Measurements from ENCODE around the gene TRIM2. TPM values are rescaled to one million over a fixed set of nuclear protein-coding genes. Genes with fewer than 3 reads are reported as not detected.

TRIM2 gene
- total and polyA plus RNA-seq, 3 donors from 2014 or later, result 6.1 to 12.8 (median 10.7) TPM

DNA sequence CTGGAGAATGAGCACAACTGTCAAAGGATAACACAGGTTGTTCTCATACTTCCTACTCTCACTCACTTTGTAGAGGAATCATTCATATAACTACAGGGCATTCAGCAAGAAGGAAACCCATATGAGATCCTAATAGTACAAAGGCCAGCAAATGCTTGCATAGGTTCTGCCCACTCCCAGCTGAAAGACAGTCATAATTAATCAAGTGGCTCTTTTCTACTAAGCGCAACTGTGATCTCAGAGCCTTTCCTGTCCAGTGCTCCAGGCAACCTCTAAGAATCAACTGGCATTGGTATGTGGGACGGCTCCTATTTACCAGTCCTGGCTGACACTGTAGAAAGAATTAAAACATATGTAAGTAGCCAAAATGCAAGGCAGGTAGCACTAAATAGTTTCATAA lies 121.3 kb downstream of the TRIM2 start:
- intact Hi-C loops (cut with DNase I; ENCODE audit: low total_unique reads), result loop anchor here (10.0 kb wide), 1 partner anchor 181 kb away; no protein-coding TSS in a partner anchor
- no peaks in the 10 kb centered on the region for H3K27me3 ChIP-seq
- no peak overlapping the region for H3K27ac ChIP-seq
- H3K4me3 ChIP-seq, result no peak overlapping the region
- no peaks in the 10 kb centered on the region for H3K36me3 ChIP-seq (ENCODE audit: low read depth, missing control alignments)
- no peak for TF ChIP-seq POLR2A (IDR thresholded peaks at IDR 0.05)
- TF ChIP-seq, protein P1, sequence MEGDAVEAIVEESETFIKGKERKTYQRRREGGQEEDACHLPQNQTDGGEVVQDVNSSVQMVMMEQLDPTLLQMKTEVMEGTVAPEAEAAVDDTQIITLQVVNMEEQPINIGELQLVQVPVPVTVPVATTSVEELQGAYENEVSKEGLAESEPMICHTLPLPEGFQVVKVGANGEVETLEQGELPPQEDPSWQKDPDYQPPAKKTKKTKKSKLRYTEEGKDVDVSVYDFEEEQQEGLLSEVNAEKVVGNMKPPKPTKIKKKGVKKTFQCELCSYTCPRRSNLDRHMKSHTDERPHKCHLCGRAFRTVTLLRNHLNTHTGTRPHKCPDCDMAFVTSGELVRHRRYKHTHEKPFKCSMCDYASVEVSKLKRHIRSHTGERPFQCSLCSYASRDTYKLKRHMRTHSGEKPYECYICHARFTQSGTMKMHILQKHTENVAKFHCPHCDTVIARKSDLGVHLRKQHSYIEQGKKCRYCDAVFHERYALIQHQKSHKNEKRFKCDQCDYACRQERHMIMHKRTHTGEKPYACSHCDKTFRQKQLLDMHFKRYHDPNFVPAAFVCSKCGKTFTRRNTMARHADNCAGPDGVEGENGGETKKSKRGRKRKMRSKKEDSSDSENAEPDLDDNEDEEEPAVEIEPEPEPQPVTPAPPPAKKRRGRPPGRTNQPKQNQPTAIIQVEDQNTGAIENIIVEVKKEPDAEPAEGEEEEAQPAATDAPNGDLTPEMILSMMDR (IDR thresholded peaks at IDR 0.05), result no peak
- no peaks in the 10 kb centered on the region for H3K9me3 ChIP-seq
- DNase-seq, result no peak
- WGBS, 2 donors, result 80 to 95% methylated on average over 2 of the region's 2 CpGs
- no peaks in the 10 kb centered on the region for H3K4me1 ChIP-seq

DNA sequence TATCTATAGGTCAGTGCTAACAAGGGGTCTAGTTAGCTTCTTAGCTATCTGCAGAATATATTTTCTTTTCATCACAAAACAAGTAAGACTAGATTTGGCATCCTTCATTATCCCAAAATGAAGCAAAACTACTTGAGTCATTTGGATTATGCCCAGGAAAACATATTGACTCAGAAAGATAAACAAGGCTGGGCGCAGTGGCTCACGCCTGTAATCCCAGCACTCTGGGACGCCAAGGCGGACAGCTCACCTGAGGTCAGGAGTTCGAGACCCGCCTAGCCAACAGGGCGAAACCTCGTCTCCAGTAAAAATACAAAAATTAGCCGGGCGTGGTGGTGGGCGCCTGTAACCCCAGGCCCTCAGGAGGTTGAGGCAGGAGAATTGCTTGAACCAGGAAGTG lies 122.3 kb downstream of the TRIM2 start:
- Histone ChIP-seq H3K27me3 (no peaks in the 10 kb centered on the region), H3K9me3 (no peaks in the 10 kb centered on the region), H3K4me3 (no peak overlapping the region), H3K27ac (no peak overlapping the region), H3K4me1 (no peaks in the 10 kb centered on the region), H3K36me3 (ENCODE audit: low read depth, missing control alignments) (no peaks in the 10 kb centered on the region)
- 94 to 96% methylated on average over 11 of the region's 11 CpGs for WGBS, 2 donors
- intact Hi-C loops (cut with DNase I; ENCODE audit: low total_unique reads), result loop anchor here (10.0 kb wide), 1 partner anchor 182 kb away; no protein-coding TSS in a partner anchor
- TF ChIP-seq POLR2A (IDR thresholded peaks at IDR 0.05), result no peak
- TF ChIP-seq, protein P1 (IDR thresholded peaks at IDR 0.05), result no peak
- no peak for DNase-seq

DNA sequence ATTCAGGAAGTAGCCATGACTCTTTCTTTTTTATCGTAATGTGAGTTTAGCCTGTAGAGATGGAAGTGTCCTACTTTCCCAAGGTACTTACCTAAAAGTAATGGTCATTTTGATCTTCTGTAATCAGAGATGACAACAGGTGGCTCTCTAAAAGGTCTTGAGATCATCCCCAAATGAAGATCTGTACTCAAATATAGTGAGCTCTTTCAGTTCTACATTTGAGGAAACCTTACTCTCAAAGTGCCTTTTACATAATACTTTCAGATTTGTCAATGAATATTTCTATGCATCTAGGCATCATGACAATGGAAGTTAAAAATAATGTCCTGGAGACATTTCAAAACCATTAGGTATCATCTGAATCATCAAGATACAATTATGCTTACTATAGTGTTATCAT lies 123.0 kb downstream of the TRIM2 start:
- Histone ChIP-seq H3K4me1 (no peaks in the 10 kb centered on the region), H3K27ac (no peak overlapping the region), H3K36me3 (ENCODE audit: low read depth, missing control alignments) (no peaks in the 10 kb centered on the region), H3K27me3 (no peaks in the 10 kb centered on the region), H3K4me3 (no peak overlapping the region), H3K9me3 (no peaks in the 10 kb centered on the region)
- DNase-seq, result no peak
- intact Hi-C loops (cut with DNase I; ENCODE audit: low total_unique reads), result loop anchor here (10.0 kb wide), 1 partner anchor 182 kb away; no protein-coding TSS in a partner anchor
- WGBS, 2 donors, result 81 to 89% methylated on average over 1 of the region's 1 CpG
- TF ChIP-seq, protein P1 (IDR thresholded peaks at IDR 0.05), result no peak
- no peak for TF ChIP-seq POLR2A (IDR thresholded peaks at IDR 0.05)

DNA sequence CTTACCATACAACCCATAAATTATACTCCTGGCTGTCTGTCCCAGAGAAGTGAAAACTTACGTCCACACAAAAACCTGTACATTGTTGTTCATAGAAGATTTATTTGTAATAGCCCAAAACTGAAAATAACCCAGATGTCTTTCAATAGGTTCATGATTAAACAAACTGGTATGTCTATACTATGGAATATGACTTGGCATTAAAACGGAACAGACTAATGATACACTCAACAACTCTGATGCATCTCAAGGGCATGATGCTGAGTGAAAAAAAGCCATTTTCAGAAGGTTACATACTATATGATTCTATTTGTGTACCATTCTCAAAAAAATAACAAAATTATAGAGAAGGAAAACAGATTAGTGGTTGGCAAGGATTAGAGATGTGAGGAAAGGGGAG lies 128.7 kb downstream of the TRIM2 start:
- H3K36me3 ChIP-seq (ENCODE audit: low read depth, missing control alignments), result no peaks in the 10 kb centered on the region
- H3K4me1 ChIP-seq, result no peaks in the 10 kb centered on the region
- H3K4me3 ChIP-seq, result no peak overlapping the region
- no peak overlapping the region for H3K27ac ChIP-seq
- WGBS, 2 donors, result 90 to 93% methylated on average over 2 of the region's 2 CpGs
- TF ChIP-seq POLR2A (IDR thresholded peaks at IDR 0.05), result no peak
- TF ChIP-seq, protein P1 (IDR thresholded peaks at IDR 0.05), result no peak
- no peaks in the 10 kb centered on the region for H3K27me3 ChIP-seq
- intact Hi-C loops (cut with DNase I; ENCODE audit: low total_unique reads), result no loop called here
- no peak for DNase-seq
- no peaks in the 10 kb centered on the region for H3K9me3 ChIP-seq

DNA sequence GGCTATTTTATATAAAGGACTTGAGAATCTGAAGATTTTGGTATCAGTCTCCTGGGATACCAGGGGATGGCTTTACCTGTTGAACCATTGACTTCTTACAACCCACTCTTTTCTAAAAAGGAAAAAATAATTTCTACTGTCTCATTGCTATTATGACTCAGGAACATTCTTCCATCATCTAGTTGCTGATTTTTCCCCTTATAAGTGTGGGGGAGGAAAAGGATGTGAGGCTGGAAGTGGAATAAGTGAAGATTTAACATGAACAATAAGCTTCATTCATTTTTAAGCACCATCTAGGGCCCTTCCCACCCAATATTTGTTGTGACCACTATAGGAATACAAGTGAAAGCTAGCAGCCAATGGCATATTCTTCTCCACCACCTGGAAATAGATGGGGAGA lies 129.6 kb downstream of the TRIM2 start:
- Histone ChIP-seq H3K36me3 (ENCODE audit: low read depth, missing control alignments) (no peaks in the 10 kb centered on the region), H3K27ac (no peak overlapping the region), H3K4me1 (no peaks in the 10 kb centered on the region), H3K9me3 (no peaks in the 10 kb centered on the region), H3K4me3 (no peak overlapping the region), H3K27me3 (no peaks in the 10 kb centered on the region)
- DNase-seq, result no peak
- no peak for TF ChIP-seq POLR2A (IDR thresholded peaks at IDR 0.05)
- TF ChIP-seq, protein P1 (IDR thresholded peaks at IDR 0.05), result no peak
- intact Hi-C loops (cut with DNase I; ENCODE audit: low total_unique reads), result no loop called here
